Activated CD8-positive, alpha-beta memory T cell treated with anti-CD3 and anti-CD28 coated beads, Interleukin-2, amount 50 U/mL, for 1 hour (primary cell): Measurements from ENCODE around the gene SUCLG2.

Source experiments
- DNase-seq: peaks from one replicate; pipeline ENCODE4 v3.0.0-alpha.2; 2020; ENCODE audit errors: extremely low read depth

SUCLG2 gene

GRCh38 chr3:67458896-67459530 lies 195.4 kb downstream of the SUCLG2 start:
- DNase-seq: no peak

DNA sequence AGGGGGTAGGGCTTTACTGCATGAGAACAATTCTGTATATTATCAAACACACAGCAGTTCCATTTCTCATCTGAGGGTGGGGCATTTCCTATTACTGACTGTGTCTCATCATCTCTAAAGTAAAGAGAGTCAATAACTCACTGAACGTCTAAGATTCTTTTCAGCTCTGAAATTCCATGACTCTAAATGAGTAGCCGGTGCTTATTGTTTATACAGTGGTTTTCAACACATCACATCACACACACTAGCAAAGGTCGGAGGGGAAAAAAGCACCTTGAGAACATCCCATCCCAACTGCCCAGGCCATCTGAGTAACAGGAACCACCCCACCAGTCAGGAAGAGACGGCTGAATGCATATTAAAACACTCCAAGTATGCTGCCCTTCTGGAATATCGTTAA lies 196.0 kb downstream of the SUCLG2 start:
- no peak for DNase-seq

GRCh38 chr3:67453628-67454027 lies 200.8 kb downstream of the SUCLG2 start:
- DNase-seq: no peak

DNA sequence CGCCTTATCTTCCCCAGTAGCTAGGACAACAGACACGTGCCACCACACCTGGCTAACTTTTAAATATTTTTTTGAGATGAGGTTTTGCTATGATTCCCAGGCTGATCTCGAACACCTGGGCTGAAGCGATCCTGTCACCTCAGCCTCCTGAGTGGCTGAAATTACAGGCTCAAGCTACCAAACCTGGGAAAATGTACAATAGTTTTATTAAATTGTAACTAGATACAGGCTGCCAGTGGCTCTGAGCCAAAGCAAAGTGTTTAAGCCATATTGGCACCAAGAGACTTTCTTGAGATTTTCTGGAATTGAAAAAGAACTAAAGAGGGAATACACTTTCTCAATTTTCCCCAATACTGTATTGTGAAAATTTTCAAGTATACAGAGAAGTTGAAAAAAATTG lies 204.3 kb downstream of the SUCLG2 start:
- DNase-seq: no peak

GRCh38 chr3:67447393-67447792 lies 207.0 kb downstream of the SUCLG2 start:
- DNase-seq: no peak

DNA sequence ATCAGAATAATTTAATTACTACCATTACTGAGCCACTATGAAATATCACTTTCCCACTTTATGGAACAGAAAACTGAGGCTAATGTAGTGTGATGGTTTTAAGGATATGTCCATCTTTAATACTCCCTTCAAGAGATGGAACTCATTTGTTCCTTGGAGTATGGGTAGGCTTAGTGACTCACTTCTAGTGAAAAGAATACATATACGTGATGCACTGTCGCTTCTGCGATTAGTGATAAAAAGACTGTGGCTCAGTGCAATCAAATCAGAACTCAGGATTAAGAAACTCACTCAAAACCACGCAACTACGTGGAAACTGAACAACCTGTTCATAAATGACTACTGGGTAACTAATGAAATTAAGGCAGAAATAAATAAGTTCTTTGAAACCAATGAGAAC lies 216.6 kb downstream of the SUCLG2 start:
- no peak for DNase-seq

DNA sequence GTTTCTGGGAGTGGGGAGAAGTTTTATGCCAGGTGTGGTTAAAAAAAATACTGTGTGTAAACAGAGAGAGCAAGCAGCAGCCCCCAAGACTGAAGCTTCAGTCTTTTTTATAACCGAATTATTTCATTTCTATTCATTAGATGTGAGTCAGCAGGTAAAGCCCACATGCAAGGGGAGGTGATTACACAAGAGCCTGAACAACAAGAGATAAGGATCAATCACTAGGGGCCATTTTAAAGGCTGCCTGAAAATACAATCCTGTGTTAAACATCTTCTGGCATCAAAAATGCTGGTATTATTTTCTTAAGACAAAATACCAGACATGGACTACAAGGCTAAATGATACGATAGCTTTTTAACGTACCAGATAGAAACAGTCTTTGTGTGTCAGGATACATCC lies 217.3 kb downstream of the SUCLG2 start:
- DNase-seq: no peak

DNA sequence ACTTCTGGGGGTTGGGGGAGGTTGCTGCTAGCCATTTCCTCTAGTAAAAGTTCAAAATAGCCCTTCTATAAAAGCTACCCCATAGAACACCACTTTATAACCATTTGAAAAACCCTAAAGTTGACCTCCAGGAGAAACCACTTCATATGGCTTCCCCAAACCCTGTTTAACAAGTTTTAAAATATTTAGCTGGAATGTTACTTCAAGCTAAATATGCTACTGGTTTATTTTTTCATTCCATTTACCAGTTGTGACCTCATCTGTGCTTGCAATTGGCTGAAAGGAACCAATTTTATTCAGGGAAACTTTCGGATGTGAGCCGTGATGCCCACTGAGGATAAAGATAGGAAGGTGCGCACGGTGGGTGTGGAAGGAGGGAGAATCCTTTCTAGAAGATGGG lies 221.3 kb downstream of the SUCLG2 start:
- DNase-seq: no peak

GRCh38 chr3:67431887-67432286 lies 222.5 kb downstream of the SUCLG2 start:
- no peak for DNase-seq

DNA sequence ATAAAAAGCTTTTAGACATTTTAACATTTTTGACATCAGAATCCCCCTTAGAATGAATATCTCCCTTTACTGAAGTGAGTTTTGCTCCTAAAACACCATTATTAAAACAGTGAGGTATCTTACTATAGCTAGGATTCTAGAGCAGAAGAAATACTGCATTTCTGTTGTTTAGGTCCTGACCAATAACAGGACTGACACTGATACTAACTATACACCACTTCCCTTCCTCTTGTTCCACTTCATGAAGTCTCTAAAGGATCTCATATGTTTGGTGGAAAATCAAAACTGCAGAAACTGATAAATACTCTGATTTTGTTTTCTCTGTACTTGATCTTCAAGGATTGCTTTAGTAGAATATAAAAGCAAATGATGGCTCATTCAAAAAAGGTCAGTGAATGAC lies 230.7 kb downstream of the SUCLG2 start:
- DNase-seq: no peak

- DNase-seq: no peak
Observed at GRCh38 chr3:67421912-67422311, 232.5 kb downstream of the SUCLG2 start.

DNA sequence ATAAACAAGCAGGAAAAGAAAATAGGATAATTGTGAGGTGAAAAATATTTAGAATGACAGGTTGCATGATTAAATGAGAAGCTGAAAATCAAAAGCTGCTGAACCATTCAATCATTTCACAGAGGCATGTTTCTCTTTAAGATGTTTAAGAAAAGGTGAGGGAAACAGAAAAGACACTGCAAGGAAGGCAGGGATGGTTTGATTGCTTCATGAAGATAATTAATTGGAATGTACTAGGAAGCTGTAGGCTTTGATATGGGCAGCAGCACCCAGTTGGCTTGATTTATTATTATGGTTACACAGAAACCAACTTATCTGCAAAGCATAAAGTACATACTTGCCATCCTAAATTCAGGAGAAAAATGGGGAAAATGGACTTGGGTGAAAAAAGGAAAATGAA lies 234.6 kb downstream of the SUCLG2 start:
- DNase-seq: no peak

GRCh38 chr3:67419218-67419529 lies 235.2 kb downstream of the SUCLG2 start:
- no peak for DNase-seq

GRCh38 chr3:67418426-67419217 lies 235.8 kb downstream of the SUCLG2 start:
- DNase-seq: no peak

GRCh38 chr3:67416703-67417102 lies 237.7 kb downstream of the SUCLG2 start:
- DNase-seq: no peak

DNA sequence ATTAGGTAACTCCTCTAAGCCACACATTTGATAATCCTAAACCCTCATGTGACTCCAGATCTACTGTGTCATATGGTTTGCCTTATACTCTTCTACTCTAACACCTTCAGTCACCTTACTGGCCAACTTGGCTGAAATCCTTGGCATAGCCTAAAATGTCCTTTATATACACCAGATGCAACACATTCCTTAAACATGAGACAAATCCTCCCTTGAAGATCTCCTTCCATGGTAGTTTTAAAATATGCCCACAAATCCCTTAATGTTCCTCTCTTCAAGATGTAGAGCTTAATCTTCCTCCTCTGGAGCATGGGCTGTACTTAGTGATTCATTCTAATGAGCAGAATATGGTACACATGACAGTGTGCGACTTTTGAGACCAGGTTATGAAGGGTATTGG lies 238.9 kb downstream of the SUCLG2 start:
- DNase-seq: no peak

DNA sequence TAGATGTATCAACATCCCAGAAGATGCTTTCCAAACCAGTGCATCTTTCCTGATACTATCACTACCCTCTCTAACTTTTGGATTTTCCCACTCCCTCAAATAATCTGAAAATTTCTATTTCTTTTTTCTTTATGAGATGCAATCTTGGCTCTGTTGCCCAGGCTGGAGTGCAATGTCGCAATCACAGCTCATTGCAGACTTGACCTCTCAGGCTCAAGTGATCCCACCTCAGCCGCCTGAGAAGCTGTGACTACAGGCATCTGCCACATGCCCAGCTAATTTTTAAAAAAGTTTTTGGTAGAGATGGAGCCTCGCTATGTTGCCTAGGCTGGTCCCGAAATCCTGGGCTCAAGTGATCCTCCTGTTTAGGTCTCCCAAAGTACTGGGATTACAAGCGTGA lies 239.7 kb downstream of the SUCLG2 start:
- DNase-seq: no peak

DNA sequence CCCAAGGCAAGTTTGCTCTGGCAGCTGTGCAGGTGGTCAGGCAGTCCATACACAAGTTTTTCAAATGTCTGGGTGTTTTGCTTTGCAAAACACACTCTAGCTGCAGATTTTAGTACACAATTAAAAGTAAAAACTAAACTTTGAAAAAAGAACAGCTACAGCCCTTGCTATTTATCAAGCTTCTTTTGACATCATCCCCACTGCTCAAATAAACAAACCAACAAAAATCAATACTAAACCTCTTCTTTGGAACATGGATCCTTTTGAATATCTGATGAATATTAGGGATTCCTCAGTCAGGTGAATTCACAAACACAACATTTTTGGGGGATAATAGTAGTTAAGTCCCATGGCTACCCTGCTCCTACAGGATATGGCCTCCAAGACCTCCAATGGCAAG lies 249.2 kb downstream of the SUCLG2 start:
- no peak for DNase-seq

GRCh38 chr3:67402873-67403272 lies 251.5 kb downstream of the SUCLG2 start:
- DNase-seq: no peak

- DNase-seq: no peak
Observed at GRCh38 chr3:67401921-67402320, 252.5 kb downstream of the SUCLG2 start.

GRCh38 chr3:67400476-67400875 lies 253.9 kb downstream of the SUCLG2 start:
- DNase-seq: no peak

GRCh38 chr3:67389176-67389575 lies 265.2 kb downstream of the SUCLG2 start:
- no peak for DNase-seq

DNA sequence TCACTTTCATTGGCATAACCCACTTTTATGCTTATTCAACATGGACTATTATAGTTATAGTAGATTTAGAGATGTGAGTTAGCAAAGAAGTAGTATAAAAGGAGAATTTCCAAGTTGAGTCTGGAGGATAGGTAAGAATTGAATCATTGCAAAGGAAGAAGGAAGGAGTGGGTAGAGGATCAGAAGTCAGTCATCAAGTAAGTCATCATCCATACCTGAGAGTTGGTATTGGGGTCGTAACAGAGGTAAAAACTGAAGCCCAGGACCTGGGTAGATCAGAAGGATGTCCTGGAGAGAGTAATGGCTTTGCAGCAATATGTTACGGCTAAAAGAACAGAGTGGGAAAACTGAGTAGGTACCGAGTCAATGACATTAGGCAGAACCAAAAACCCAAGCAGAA lies 265.7 kb downstream of the SUCLG2 start:
- no peak for DNase-seq

DNA sequence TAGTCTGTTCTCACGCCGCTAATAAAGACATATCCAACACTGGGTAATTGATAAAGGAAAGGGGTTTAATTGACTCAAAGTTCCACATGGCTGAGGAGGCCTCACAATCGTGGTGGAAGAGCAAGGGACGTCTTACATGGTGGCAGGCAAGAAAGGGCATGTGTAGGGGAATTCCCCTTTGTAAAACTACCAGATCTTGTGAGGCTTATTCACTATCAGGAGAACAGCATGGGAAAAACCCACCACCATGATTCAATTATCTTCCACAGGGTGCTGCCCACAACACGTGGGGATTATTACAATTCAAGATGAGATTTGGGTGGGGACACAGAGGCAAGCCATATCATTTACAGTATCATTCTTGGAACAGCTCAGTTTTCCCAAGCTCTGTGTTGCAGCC lies 268.0 kb downstream of the SUCLG2 start:
- DNase-seq: no peak
